Fibroblast of lung (primary cell): Measurements from ENCODE around the gene GRB10.

Source experiments
- CTCF ChIP-seq, 2 donors: IDR thresholded peaks in 1 of 2; conservative IDR thresholded peaks in 1 of 2; 1 replicate in 1 of 2; 2 replicates in 1 of 2; pipeline ENCODE4 v1.5.1; 2011 to 2012; ENCODE audit warnings: low read length in 2 of 2, control low read depth in 1 of 2, inconsistent platforms in 1 of 2, low read depth in 1 of 2, mild to moderate bottlenecking in 1 of 2
- EZH2 ChIP-seq: IDR thresholded peaks from 2 replicates; pipeline ENCODE4 v1.5.1; 2012; ENCODE audit warnings: low read length, control low read depth, mild to moderate bottlenecking; ENCODE audit errors: missing control alignments

GRCh38 chr7:50653981-50654425, 128.7 kb downstream of the GRB10 start:
- no peak for TF ChIP-seq CTCF (conservative IDR thresholded peaks at IDR 0.05 in 1 of 2, IDR thresholded peaks at IDR 0.05 in 1 of 2; ENCODE audit: low read depth in 1 of 2, low read length in 2 of 2)
- TF ChIP-seq EZH2: no peak
